Measurements from ENCODE around the gene GBP4.
"Not testable (repeated sequence)": the region's sequence is repeated elsewhere in the genome, so short reads cannot be mapped to it uniquely, and the experiment has no call there.

GBP4 gene

GRCh38 chr1:89198491-89199072, at the start of gene GBP4:
Gene GBP4, minus strand, starts transcription at chr1:89198942. Its CDS starts 108 bp downstream, at chr1:89198834.
- DNase-seq, result no peak

GRCh38 chr1:89243046-89243445, 44.3 kb upstream of the GBP4 start:
- no peak for DNase-seq

- DNase-seq, result no peak
Measured at GRCh38 chr1:89221341-89221740, 22.6 kb upstream of the GBP4 start.

- DNase-seq, result not testable (repeated sequence)
Measured at GRCh38 chr1:89219851-89220250, 21.1 kb upstream of the GBP4 start.

- DNase-seq, result not testable (repeated sequence)
Measured at GRCh38 chr1:89218941-89219340, 20.2 kb upstream of the GBP4 start.

GRCh38 chr1:89213347-89213746, 14.6 kb upstream of the GBP4 start:
- DNase-seq, result no peak

- no peak for DNase-seq
Measured at GRCh38 chr1:89211035-89211634, 12.4 kb upstream of the GBP4 start.

- no peak for DNase-seq
Measured at GRCh38 chr1:89206373-89206772, 7.6 kb upstream of the GBP4 start.

GRCh38 chr1:89203166-89203565, 4.4 kb upstream of the GBP4 start:
- DNase-seq, result no peak

- DNase-seq, result no peak
Measured at GRCh38 chr1:89201106-89201794, 2.5 kb upstream of the GBP4 start.

- no peak for DNase-seq
Measured at GRCh38 chr1:89200663-89201062, 1.9 kb upstream of the GBP4 start.

- no peak for DNase-seq
Measured at GRCh38 chr1:89199525-89200031, 836 bp upstream of the GBP4 start.

- DNase-seq, result no peak
Measured at GRCh38 chr1:89198081-89198480, 661 bp downstream of the GBP4 start.

GRCh38 chr1:89195476-89195875, 3.3 kb downstream of the GBP4 start:
- DNase-seq, result no peak

GRCh38 chr1:89191314-89191713, 7.4 kb downstream of the GBP4 start:
- DNase-seq, result no peak

- DNase-seq, result no peak
Measured at GRCh38 chr1:89190017-89190416, 8.7 kb downstream of the GBP4 start.

- DNase-seq, result no peak
Measured at GRCh38 chr1:89179343-89179742, 19.4 kb downstream of the GBP4 start.

- DNase-seq, result no peak
Measured at GRCh38 chr1:89176971-89177370, 21.8 kb downstream of the GBP4 start.

GRCh38 chr1:89175601-89176256, 23.0 kb downstream of the GBP4 start, which contains the start of gene GBP7:
Gene GBP7, minus strand, starts transcription at chr1:89176003. Its CDS starts 4,068 bp downstream, at chr1:89171935.
- no peak for DNase-seq

GRCh38 chr1:89174491-89174890, 24.3 kb downstream of the GBP4 start:
- no peak for DNase-seq

GRCh38 chr1:89172468-89173143, 26.1 kb downstream of the GBP4 start:
- DNase-seq, result no peak

- no peak for DNase-seq
Measured at GRCh38 chr1:89171067-89171438, 27.7 kb downstream of the GBP4 start.

All from NCI-H1436 (cell line).